Left ventricle myocardium inferior (tissue), 1 donor: ENCODE measurements around the gene ZNF280C. TPM values are rescaled to one million over a fixed set of nuclear protein-coding genes. Genes with fewer than 3 reads are reported as not detected.

Experiments used
- DNase-seq: peaks from one replicate; pipeline ENCODE4 v3.0.0-alpha.2; 2020
- H3K27ac ChIP-seq: fragments of 200-600 bp; replicated peaks from 2 replicates; pipeline ENCODE4 v1.8.0; 2021
- H3K27me3 ChIP-seq: fragments of 200-600 bp; 2 replicates; pipeline ENCODE4 v1.8.0; 2021; ENCODE audit warnings: low read depth
- H3K36me3 ChIP-seq: fragments of 200-600 bp; 2 replicates; pipeline ENCODE4 v1.8.0; 2021
- H3K4me1 ChIP-seq: fragments of 200-600 bp; 2 replicates; pipeline ENCODE4 v1.8.0; 2021
- H3K4me3 ChIP-seq: fragments of 200-600 bp; 2 replicates; pipeline ENCODE4 v1.8.0; 2021; ENCODE audit warnings: mild to moderate bottlenecking, moderate library complexity
- H3K9me3 ChIP-seq: fragments of 200-600 bp; replicated peaks from 2 replicates; pipeline ENCODE4 v1.8.0; 2021
- intact Hi-C: fragments of 100-400 bp; cut with micrococcal nuclease; formaldehyde crosslinking; loops from one replicate; pipeline ENCODE4 v1.11.0; 2022
- total RNA-seq: library from RNA; stranded (reverse); fragmentation: NEBNext Ultra II Directional; extraction: Animal tissue kit (Norgen Biotek cat#: 25700); gene quantifications from one replicate; pipeline ENCODE4 v1.2.1, GENCODE V29; 2021
- TF ChIP-seq, protein P1 (sequence below): fragments of 200-600 bp; IDR thresholded peaks from 2 replicates; pipeline ENCODE4 v1.8.0; 2021; ENCODE audit warnings: antibody characterized with exemption, mild to moderate bottlenecking, borderline replicate concordance
- donor health status: DM: no; HTN: yes; CAD: no; lungs with severe emphysema.

Gene ZNF280C
- total RNA-seq, 1 donor from 2014 or later = 1.5 TPM

DNA sequence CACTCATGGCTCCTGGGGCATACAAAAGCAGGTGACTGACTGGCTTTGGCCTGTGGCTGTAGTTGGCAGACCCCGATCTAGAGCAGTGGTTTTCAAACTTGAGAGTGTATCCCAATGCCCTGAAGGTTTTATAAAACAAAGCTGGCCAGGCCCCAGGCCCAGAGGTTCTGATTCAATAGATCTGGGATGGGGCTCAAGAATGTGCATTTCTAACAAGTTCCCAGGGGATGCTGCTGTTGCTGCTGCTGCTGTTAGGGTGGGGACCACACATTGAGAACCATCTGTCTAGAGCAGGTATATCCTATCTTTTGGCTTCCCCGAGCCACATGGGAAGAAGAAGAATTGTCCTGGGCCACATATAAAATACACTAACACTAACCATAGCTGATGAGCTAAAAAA, 110.4 kb downstream of the ZNF280C start:
- TF ChIP-seq, protein P1, sequence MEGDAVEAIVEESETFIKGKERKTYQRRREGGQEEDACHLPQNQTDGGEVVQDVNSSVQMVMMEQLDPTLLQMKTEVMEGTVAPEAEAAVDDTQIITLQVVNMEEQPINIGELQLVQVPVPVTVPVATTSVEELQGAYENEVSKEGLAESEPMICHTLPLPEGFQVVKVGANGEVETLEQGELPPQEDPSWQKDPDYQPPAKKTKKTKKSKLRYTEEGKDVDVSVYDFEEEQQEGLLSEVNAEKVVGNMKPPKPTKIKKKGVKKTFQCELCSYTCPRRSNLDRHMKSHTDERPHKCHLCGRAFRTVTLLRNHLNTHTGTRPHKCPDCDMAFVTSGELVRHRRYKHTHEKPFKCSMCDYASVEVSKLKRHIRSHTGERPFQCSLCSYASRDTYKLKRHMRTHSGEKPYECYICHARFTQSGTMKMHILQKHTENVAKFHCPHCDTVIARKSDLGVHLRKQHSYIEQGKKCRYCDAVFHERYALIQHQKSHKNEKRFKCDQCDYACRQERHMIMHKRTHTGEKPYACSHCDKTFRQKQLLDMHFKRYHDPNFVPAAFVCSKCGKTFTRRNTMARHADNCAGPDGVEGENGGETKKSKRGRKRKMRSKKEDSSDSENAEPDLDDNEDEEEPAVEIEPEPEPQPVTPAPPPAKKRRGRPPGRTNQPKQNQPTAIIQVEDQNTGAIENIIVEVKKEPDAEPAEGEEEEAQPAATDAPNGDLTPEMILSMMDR = no peak
- DNase-seq = no peak
- no peaks in the 10 kb centered on the region for H3K27me3 ChIP-seq
- no peaks in the 10 kb centered on the region for H3K36me3 ChIP-seq
- intact Hi-C loops = no loop called here
- no peaks in the 10 kb centered on the region for H3K9me3 ChIP-seq
- no peak overlapping the region for H3K4me3 ChIP-seq
- peaks cover 39% of the 10 kb centered on the region for H3K4me1 ChIP-seq
- H3K27ac ChIP-seq = no peak overlapping the region

GRCh38 chrX:130155564-130155963, 113.1 kb downstream of the ZNF280C start:
- intact Hi-C loops = no loop called here
- Histone ChIP-seq H3K9me3 (no peaks in the 10 kb centered on the region), H3K36me3 (no peaks in the 10 kb centered on the region), H3K4me1 (peaks cover 23% of the 10 kb centered on the region), H3K27me3 (no peaks in the 10 kb centered on the region), H3K27ac (no peak overlapping the region), H3K4me3 (no peak overlapping the region)
- TF ChIP-seq, protein P1 = no peak
- no peak for DNase-seq

Other genes with a start within 250 kb of the ZNF280C start
- 2.2 TPM for gene ELF4, start 158.4 kb downstream of the ZNF280C start, total RNA-seq
- gene AIFM1, start 103.1 kb downstream of the ZNF280C start, total RNA-seq = 127 TPM
- 0.41 TPM for gene RAB33A, start 96.9 kb downstream of the ZNF280C start, total RNA-seq
- gene SLC25A14, start 71.0 kb upstream of the ZNF280C start, total RNA-seq = 6.7 TPM
- gene GPR119, start 116.8 kb upstream of the ZNF280C start, total RNA-seq = not detected
- 11.6 TPM for gene RBMX2, start 133.1 kb upstream of the ZNF280C start, total RNA-seq